Skin epidermis (tissue), 12 donors: ENCODE results near the gene GUCY1A2.
"Not testable (repeated sequence)": the region's sequence is repeated elsewhere in the genome, so short reads cannot be mapped to it uniquely, and the experiment has no call there.

Experiments
- H3K27ac ChIP-seq, 21 experiments: fragments of 200-600 bp; sonication (generic) in 11 of 21; one replicate each; pipeline ENCODE4 v1.5.0; 2020; ENCODE audit warnings: mild to moderate bottlenecking in 3 of 21, inconsistent platforms in 2 of 21, moderate library complexity in 2 of 21
- H3K4me3 ChIP-seq, 7 experiments: fragments of 200-600 bp; sonication (generic) in 2 of 7; one replicate each; pipeline ENCODE4 v1.5.0; 2020; ENCODE audit warnings: inconsistent platforms in 2 of 7, mild to moderate bottlenecking in 2 of 7, moderate library complexity in 1 of 7

Gene GUCY1A2

GRCh38 chr11:106777302-106777701, 241.0 kb downstream of the GUCY1A2 start:
- not testable (repeated sequence) for H3K27ac ChIP-seq, H3K4me3 ChIP-seq

GRCh38 chr11:106770489-106771085, 247.7 kb downstream of the GUCY1A2 start:
- no peak overlapping the region for H3K4me3 ChIP-seq

GRCh38 chr11:106765469-106766258, 252.6 kb downstream of the GUCY1A2 start:
- no peak overlapping the region for H3K4me3 ChIP-seq
- no peak overlapping the region for H3K27ac ChIP-seq

More at GRCh38 chr11:106770489-106771085, 247.7 kb downstream of the GUCY1A2 start:
- H3K27ac ChIP-seq, result no peak overlapping the region

GRCh38 chr11:106763501-106763900, 254.8 kb downstream of the GUCY1A2 start:
- no peak overlapping the region for H3K27ac ChIP-seq
- no peak overlapping the region for H3K4me3 ChIP-seq

GRCh38 chr11:106761745-106762144, 256.5 kb downstream of the GUCY1A2 start:
- no peak overlapping the region for H3K27ac ChIP-seq
- H3K4me3 ChIP-seq, result no peak overlapping the region

GRCh38 chr11:106761240-106761639, 257.0 kb downstream of the GUCY1A2 start:
- no peak overlapping the region for H3K27ac ChIP-seq
- H3K4me3 ChIP-seq, result no peak overlapping the region

GRCh38 chr11:106748059-106748458, 270.2 kb downstream of the GUCY1A2 start:
- Histone ChIP-seq H3K4me3 (no peak overlapping the region), H3K27ac (no peak overlapping the region)

- H3K4me3 ChIP-seq, result no peak overlapping the region
- no peak overlapping the region for H3K27ac ChIP-seq
Measured at GRCh38 chr11:106745941-106746340, 272.3 kb downstream of the GUCY1A2 start.

- H3K27ac ChIP-seq, result no peak overlapping the region
- no peak overlapping the region for H3K4me3 ChIP-seq
Measured at GRCh38 chr11:106733635-106734034, 284.6 kb downstream of the GUCY1A2 start.

- no peak overlapping the region for H3K27ac ChIP-seq
- H3K4me3 ChIP-seq, result no peak overlapping the region
Measured at GRCh38 chr11:106728859-106729258, 289.4 kb downstream of the GUCY1A2 start.

GRCh38 chr11:106728379-106728778, 289.9 kb downstream of the GUCY1A2 start:
- H3K4me3 ChIP-seq, result no peak overlapping the region
- H3K27ac ChIP-seq, result no peak overlapping the region

GRCh38 chr11:106727256-106727655, 291.0 kb downstream of the GUCY1A2 start:
- H3K4me3 ChIP-seq, result no peak overlapping the region
- no peak overlapping the region for H3K27ac ChIP-seq

GRCh38 chr11:106724293-106724892, 293.9 kb downstream of the GUCY1A2 start:
- Histone ChIP-seq H3K27ac (no peak overlapping the region), H3K4me3 (no peak overlapping the region)

GRCh38 chr11:106723071-106723470, 295.2 kb downstream of the GUCY1A2 start:
- H3K27ac ChIP-seq, result no peak overlapping the region
- no peak overlapping the region for H3K4me3 ChIP-seq

- Histone ChIP-seq H3K4me3 (no peak overlapping the region), H3K27ac (no peak overlapping the region)
Measured at GRCh38 chr11:106717222-106717621, 301.1 kb downstream of the GUCY1A2 start.

- H3K27ac ChIP-seq, result no peak overlapping the region
- H3K4me3 ChIP-seq, result no peak overlapping the region
Measured at GRCh38 chr11:106714199-106714598, 304.1 kb downstream of the GUCY1A2 start.

GRCh38 chr11:106708348-106708747, 309.9 kb downstream of the GUCY1A2 start:
- no peak overlapping the region for H3K27ac ChIP-seq
- no peak overlapping the region for H3K4me3 ChIP-seq

GRCh38 chr11:106706355-106706754, 311.9 kb downstream of the GUCY1A2 start:
- no peak overlapping the region for H3K27ac ChIP-seq
- H3K4me3 ChIP-seq, result no peak overlapping the region

GRCh38 chr11:106702805-106703204, 315.5 kb downstream of the GUCY1A2 start:
- no peak overlapping the region for H3K4me3 ChIP-seq
- H3K27ac ChIP-seq, result no peak overlapping the region

GRCh38 chr11:106697058-106697457, 321.2 kb downstream of the GUCY1A2 start:
- Histone ChIP-seq H3K4me3 (no peak overlapping the region), H3K27ac (peak overlapping the region in 3 of 21 experiments; percentile 18 to 36 (median 24))

GRCh38 chr11:106695506-106695905, 322.8 kb downstream of the GUCY1A2 start:
- Histone ChIP-seq H3K4me3 (no peak overlapping the region), H3K27ac (no peak overlapping the region)
